GM19395 (cell line): Measurements from ENCODE around the gene HOXD11.

ENCODE experiments used
- ATAC-seq: cut with Tn5 transposase; IDR thresholded peaks from one replicate; pipeline ENCODE4 v1.9.1; 2021; ENCODE audit warnings: mild to moderate bottlenecking, moderate library complexity; ENCODE audit not compliant: unreplicated experiment

Gene HOXD11

DNA sequence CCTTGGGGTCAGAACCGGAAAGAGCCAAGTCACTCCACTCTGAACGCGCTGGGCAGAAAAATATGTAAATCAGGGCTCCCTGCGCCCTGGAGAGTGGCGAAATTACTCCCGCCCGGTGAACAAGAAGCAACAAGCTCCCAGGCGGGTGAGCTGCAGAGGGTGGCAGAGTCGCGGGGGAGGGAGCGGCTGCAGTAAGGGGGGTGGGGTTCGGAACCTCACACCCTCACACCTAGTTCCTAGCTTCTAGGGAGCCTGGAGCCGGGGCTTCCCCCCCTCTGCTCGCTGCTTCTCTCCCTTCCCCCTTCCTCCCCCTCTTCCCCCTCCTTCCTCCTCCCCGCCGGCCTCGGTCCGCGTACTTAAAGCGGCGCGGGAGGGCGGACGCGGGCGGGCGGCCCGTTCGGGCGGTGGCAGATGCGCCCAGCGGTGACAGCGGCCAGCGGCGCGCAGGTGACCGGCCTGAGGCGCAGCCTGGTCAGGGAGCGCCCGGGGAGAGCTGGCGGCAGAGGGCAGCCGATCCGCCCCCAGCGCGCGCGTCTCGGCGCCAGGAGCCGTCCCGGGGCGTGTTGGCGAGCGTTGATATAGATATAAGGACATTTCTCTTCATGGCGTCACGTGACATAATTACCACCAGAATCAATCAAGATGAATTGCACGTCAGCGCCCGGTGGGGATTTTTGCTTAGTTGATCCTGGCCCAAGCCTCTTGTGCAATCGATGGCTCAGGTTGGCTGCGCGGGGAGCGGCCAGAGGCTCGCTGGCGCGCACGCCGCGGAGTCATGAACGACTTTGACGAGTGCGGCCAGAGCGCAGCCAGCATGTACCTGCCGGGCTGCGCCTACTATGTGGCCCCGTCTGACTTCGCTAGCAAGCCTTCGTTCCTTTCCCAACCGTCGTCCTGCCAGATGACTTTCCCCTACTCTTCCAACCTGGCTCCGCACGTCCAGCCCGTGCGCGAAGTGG is at the start of gene HOXD11:
Gene HOXD11 (plus strand): TSS at position 700 of the 959 bp plus-strand sequence. CDS start 76 bp downstream, at position 776.
- ATAC-seq = no peak

GRCh38 chr2:176063958-176064357 is 43.1 kb upstream of the HOXD11 start:
- ATAC-seq = no peak

- no peak for ATAC-seq
Observed at GRCh38 chr2:176066645-176067588, 40.2 kb upstream of the HOXD11 start.

GRCh38 chr2:176067589-176068418 is 39.3 kb upstream of the HOXD11 start:
- ATAC-seq = no peak

DNA sequence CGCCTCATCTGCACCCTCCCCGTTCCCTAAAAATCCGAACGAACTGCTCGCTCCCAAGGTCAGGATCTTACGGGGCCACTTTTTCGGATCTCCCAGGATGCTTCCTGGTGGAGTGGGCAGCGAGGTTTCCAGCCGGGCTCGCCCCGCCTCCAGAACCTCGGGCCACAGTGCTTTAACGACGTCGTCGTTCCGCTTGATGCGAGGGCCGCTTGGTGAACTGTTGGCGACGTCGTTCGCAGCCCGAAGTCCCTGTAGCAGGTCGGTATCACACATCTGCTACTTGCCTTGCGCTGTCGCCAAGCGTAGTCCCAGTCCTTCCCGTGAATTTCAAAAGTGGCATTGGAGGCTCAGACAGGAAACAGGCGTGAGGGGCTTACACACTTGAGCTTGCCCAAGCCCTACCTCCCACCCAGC is 38.7 kb upstream of the HOXD11 start:
- ATAC-seq = no peak

DNA sequence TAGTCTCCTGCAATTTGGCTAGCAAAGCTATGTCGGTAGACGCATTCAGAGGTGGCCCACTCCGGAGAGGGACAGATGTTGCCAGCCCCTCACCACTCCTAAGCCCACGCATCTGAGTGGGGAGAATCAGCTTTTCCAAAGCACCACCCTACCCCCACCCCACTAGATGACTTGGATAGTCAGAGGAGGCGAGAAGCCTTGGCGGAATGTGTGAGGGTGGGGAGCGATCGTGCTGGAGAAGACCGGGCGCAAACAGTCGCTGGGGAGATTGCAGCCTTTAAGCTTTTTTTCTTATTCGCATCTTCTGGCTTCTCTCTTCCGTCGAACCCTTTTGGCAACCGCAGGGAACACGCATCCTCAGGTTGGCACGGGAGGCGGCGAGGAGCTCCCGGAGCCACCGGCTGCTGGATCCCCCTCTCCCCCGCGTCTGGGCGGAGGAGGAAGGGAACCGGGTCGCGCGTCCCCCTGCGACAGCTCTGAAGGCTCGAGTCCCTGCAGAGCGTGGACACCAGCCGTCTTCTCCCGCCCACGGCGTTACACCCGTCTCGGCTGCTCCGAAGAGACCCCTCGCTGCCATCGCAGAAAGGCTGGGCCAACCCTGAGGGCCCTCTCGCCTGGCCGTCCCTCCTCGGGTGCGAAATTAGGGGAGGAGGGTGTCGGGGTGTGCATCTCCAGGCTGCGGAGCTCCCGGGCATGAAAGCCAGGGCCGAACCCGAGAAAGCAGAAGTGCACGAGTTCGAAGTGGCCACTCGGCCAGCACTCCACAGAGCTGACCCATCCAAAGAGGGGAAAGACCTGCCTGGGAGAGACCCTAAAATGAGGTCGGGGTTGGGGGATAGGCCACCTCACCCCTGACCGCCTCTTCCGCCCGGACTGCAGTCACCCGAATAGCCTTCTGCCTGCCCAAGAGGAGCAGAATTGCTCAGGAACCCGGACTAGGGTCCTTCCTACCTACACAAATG is 35.5 kb upstream of the HOXD11 start:
- ATAC-seq = no peak

DNA sequence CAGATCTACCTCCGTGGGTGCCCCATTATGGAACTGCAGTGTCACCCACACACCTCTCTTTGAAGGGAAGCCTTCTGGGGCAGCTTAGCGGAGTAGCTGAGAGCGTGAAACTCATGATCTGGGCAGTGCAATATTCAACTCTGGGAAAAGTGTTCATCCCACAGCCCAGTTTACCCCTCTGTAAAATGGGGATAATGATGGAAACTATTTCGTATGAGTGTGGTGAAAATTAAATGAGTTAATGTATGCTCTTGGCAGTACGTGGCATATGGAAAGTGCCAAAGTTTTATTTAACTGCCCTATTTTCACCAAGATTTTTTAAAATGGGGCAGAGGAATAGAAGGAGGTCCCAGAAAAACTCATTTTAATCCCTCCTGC is 34.8 kb upstream of the HOXD11 start:
- ATAC-seq = no peak

DNA sequence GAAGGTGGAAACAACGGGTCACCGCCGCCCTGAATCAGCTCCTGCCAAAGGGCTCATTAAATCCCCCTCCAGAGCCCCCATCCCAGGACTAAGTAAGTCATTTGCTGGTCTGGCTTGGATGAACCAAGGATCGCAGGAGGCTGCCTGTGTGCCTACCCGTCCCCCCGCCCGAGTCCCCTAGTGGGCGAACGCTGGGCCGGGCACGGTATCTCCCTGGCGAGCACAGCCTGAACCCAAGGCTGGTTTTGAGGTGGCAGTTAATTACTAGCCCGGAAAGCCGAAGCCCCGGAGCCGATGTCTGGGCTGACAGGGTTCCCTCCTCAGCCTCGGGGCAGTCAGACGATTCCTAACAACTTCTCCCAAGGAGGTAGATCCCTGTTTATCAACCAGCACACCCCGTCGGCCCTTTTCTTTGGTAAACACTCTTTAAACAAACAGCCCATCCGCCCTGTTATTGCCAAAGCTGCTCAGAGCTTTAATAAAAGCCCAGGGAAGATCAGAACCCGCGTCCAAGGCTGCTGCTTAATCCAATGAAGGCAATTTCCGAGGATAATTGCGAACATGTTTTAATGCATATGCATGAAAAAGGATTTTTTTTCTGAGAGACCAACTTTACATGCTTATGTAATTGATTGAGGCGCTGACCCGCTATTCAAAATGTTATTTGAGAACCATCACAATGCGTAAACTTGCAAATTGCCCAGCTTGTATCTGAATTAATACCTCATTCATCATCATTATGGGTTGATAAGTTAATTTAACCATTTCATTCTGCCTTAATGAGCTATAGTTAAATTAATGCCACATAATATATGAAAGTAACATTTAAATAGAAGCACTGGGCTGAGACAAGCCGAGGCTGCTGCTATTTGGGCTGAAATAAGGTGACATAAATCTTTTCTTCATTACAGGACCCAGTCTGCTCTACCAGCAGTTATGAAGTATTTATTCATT is 33.9 kb upstream of the HOXD11 start:
- no peak for ATAC-seq

GRCh38 chr2:176074919-176075425 is 32.1 kb upstream of the HOXD11 start:
- no peak for ATAC-seq

- ATAC-seq = no peak
Observed at GRCh38 chr2:176075481-176075880, 31.6 kb upstream of the HOXD11 start.

GRCh38 chr2:176076063-176076462 is 31.0 kb upstream of the HOXD11 start:
- no peak for ATAC-seq

GRCh38 chr2:176076796-176077195 is 30.3 kb upstream of the HOXD11 start:
- no peak for ATAC-seq

DNA sequence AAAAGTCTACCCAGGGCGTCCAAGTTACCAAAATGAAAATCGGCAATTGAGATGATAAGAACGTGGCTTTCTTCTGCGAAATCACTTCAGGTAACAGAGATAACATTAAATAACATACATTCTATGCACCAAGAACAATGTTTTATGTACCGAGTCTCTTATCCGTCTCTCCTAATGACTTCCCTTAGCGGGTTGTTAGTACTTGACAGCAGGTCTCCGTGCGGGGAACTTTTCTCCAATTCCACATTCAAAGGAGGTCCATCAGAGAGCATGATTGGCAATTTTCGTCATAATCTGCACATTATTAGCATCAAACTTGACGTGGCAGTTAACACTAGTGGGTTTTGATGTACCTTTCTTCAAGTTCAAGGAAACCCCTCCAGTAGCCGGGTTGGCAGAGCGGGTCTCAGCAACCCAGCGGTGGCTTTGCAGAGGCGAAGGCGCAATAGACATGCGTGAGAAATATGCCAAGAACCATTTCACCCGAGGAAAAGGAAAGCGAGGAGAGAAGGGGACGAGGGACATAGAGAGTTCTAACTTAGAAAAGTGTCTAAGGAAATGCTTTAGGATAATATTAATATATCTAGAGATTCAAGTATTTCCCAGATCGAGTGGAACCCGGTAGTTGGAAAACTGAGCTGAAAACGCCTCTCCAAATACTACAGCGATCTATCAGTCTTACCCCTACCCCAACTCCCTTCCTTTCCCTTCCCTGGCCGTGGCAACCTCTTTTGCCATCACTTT is 28.4 kb upstream of the HOXD11 start:
- no peak for ATAC-seq

- no peak for ATAC-seq
Observed at GRCh38 chr2:176079285-176079830, 27.7 kb upstream of the HOXD11 start.

GRCh38 chr2:176079831-176080539 is 27.1 kb upstream of the HOXD11 start:
- no peak for ATAC-seq

DNA sequence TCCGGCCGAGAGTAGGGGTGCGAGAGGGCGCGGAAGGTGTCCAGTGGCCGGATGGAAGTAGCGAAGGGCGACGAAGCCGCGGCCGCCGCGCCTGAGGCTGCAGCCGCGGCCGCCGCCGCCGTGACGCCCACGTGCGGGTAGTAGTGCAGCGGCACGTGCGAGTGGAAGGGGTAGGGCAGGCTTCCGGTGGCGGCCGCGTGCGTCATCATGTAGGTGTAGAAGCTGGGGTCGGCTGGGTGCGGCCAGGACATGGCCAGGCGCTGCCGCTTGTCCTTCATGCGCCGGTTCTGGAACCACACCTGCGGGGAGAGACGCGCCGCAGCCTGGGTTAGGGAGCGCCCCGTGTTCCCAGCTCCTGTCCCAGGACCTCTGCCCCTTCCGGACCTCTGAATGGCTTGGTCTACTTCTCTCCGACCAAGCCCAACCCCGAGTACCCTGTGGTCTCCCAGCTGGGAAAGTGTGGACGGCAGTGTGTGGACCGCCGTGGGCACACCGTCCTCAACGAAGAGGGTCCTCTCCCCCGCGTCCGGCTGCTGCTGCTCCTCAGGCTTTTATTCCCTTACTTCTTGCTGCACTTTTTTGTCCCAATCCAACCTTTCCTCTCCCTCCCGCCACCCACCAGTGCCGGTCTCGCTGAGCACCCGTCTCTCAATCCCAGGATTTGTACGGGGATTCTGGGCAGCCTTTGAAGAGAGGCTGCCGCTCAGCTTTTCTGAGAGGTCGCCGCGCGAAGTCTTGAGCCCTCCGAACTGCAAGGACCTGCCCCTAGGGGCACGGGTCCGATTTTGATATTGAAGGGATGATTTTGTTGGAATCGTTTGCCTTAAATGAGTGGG is 26.3 kb upstream of the HOXD11 start:
- ATAC-seq = no peak
